Endothelial cell (in vitro differentiated cells): ENCODE measurements around the gene ATP10B. TPM values are rescaled to one million over a fixed set of nuclear protein-coding genes. Genes with fewer than 3 reads are reported as not detected.

Experiments used
- DNase-seq: peaks from one replicate; pipeline ENCODE4 v3.0.0; 2021; ENCODE audit warnings: low spot score
- H3K27ac Mint-ChIP-seq: one replicate; pipeline ENCODE4 v1.8.0; 2021; ENCODE audit warnings: mixed read lengths, inconsistent platforms; ENCODE audit not compliant: unreplicated experiment
- H3K27me3 Mint-ChIP-seq: one replicate; pipeline ENCODE4 v1.8.0; 2021; ENCODE audit warnings: mild to moderate bottlenecking, moderate library complexity, mixed read lengths, inconsistent platforms; ENCODE audit not compliant: unreplicated experiment
- H3K36me3 Mint-ChIP-seq: one replicate; pipeline ENCODE4 v1.8.0; 2021; ENCODE audit warnings: mild to moderate bottlenecking, low read depth, mixed read lengths, inconsistent platforms; ENCODE audit not compliant: unreplicated experiment
- H3K4me1 Mint-ChIP-seq: one replicate; pipeline ENCODE4 v1.8.0; 2021; ENCODE audit warnings: mild to moderate bottlenecking, mixed read lengths, inconsistent platforms; ENCODE audit not compliant: unreplicated experiment
- H3K4me3 Mint-ChIP-seq: one replicate; pipeline ENCODE4 v1.8.0; 2021; ENCODE audit warnings: mild to moderate bottlenecking, mixed read lengths, inconsistent platforms; ENCODE audit not compliant: unreplicated experiment
- H3K9me3 Mint-ChIP-seq: one replicate; pipeline ENCODE4 v1.8.0; 2021; ENCODE audit warnings: mixed read lengths, inconsistent platforms; ENCODE audit not compliant: unreplicated experiment
- total RNA-seq: library from RNA; stranded (reverse); fragmentation: NEBNext Ultra II Directional; extraction: Animal tissue kit (Norgen Biotek cat#: 25700); gene quantifications from one replicate; pipeline ENCODE4 v1.2.1, GENCODE V29; 2021; ENCODE audit not compliant: unreplicated experiment
- TF ChIP-seq, protein P1 (sequence below): fragments of 200-600 bp; sonication (generic); IDR thresholded peaks from one replicate; pipeline ENCODE4 v1.5.0; 2021; ENCODE audit warnings: antibody characterized with exemption; ENCODE audit not compliant: unreplicated experiment

Gene ATP10B
- total RNA-seq, 1 donor from 2014 or later = not detected

DNA sequence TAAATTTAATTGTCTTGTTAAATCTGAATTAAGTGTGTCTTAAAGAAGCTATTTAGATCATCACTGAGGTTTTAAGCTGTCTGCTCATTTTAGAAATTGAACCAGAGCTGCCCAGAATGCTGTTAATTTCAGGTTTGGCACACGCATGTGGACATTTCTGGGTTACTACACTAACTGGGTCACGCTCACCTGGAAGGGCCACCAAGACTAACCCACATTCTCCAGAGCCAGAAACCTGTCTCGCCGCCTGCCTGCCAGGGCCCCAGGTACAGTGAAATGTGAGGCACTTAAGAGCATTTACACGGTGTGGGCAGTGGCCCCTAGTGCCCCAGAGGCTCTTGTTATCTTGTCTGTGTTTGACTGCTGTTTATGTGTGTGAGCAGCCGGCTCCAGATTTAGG is 46.6 kb downstream of the ATP10B start:
- Mint-ChIP-seq H3K27ac (no peak overlapping the region), H3K4me1 (no peaks in the 10 kb centered on the region), H3K27me3 (no peaks in the 10 kb centered on the region), H3K4me3 (no peak overlapping the region), H3K9me3 (no peaks in the 10 kb centered on the region), H3K36me3 (no peaks in the 10 kb centered on the region)
- no peak for DNase-seq
- TF ChIP-seq, protein P1, sequence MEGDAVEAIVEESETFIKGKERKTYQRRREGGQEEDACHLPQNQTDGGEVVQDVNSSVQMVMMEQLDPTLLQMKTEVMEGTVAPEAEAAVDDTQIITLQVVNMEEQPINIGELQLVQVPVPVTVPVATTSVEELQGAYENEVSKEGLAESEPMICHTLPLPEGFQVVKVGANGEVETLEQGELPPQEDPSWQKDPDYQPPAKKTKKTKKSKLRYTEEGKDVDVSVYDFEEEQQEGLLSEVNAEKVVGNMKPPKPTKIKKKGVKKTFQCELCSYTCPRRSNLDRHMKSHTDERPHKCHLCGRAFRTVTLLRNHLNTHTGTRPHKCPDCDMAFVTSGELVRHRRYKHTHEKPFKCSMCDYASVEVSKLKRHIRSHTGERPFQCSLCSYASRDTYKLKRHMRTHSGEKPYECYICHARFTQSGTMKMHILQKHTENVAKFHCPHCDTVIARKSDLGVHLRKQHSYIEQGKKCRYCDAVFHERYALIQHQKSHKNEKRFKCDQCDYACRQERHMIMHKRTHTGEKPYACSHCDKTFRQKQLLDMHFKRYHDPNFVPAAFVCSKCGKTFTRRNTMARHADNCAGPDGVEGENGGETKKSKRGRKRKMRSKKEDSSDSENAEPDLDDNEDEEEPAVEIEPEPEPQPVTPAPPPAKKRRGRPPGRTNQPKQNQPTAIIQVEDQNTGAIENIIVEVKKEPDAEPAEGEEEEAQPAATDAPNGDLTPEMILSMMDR = no peak

DNA sequence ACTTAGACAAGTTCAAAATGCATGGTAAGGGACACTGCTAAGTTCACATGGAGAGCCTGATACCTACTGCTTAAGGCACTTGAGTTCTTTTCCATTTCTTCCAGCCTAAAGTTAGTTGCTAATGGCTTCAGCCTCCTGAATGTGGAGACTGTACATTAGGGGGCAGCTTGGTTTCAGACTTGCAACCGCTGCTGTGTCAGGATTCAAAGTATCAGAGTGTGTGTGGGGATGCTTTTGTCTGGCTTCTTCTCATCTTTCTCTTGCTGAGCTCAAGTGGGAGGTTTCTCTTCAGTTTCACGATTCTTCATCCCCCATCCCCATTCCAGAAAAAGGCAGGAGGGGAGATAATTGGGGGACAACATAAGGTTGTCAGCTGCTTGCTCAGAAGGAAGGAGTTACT is 49.4 kb downstream of the ATP10B start:
- H3K27me3 Mint-ChIP-seq = no peaks in the 10 kb centered on the region
- TF ChIP-seq, protein P1 = no peak
- no peak overlapping the region for H3K27ac Mint-ChIP-seq
- no peaks in the 10 kb centered on the region for H3K36me3 Mint-ChIP-seq
- no peaks in the 10 kb centered on the region for H3K4me1 Mint-ChIP-seq
- H3K9me3 Mint-ChIP-seq = no peaks in the 10 kb centered on the region
- no peak for DNase-seq
- H3K4me3 Mint-ChIP-seq = no peak overlapping the region

DNA sequence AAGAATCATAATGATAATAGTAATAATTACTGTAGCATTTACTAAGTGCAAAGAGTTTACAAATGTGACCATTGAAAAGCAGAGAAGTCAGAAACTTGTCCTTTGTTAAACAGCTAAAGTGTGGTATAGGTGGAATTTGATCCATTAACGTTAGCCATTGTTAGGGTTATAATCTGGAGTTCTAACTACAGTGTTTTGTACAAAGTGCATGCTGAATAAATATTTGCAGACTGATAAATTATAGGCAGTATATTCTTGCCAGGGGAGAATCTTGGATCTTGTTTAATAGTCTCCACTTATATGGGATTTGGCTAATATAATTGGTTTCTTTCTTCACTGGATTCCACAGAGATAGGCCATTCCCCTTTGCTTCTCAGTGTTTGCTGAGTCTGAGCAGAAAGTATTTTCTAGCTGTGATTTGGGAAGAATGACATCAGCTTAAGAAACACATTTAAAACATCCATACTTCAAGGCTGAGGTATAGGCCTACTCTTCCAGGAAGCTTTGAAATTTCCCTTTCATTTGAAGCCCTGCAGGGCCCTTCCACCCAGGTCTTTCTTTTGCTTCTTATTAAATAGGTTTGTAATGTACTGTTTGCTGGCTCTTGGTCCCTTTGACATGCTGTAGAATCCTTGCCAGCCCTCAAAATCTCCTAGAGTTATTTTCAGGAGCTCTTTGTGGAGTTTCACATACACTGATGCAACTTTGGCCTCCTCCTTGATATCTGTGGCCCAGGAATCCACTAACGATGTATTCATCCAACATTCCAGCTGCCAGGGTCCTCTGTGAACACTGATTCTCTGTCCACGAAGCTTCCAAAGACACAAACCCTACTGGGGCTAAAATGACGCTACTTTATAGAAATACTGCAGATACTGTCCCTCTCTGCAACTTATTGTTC is 51.4 kb downstream of the ATP10B start:
- Mint-ChIP-seq H3K36me3 (no peaks in the 10 kb centered on the region), H3K4me1 (no peaks in the 10 kb centered on the region), H3K27ac (no peak overlapping the region), H3K27me3 (no peaks in the 10 kb centered on the region), H3K9me3 (no peaks in the 10 kb centered on the region), H3K4me3 (no peak overlapping the region)
- TF ChIP-seq, protein P1 = no peak
- DNase-seq = no peak

DNA sequence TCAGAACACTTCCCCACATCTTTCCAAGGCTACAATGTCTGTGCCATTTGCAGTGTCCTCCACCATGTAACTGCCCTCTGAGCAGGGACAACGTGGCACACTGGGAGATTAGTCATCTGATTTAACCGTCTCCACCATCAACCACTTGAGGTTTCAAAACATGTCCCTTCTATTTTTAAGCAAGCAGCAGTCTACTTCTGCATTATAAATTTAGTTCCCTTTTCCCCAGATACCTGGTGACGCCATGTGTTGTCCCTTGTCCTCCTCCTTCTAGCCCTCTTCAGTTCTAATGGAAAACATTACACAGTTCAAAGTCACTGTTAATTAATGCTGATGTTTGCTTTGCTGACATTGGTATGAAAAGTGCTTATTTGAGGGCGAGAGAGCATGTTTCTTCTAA is 52.8 kb downstream of the ATP10B start:
- Mint-ChIP-seq H3K9me3 (no peaks in the 10 kb centered on the region), H3K4me3 (no peak overlapping the region), H3K27ac (no peak overlapping the region), H3K27me3 (no peaks in the 10 kb centered on the region), H3K4me1 (no peaks in the 10 kb centered on the region), H3K36me3 (no peaks in the 10 kb centered on the region)
- no peak for DNase-seq
- TF ChIP-seq, protein P1 = no peak

DNA sequence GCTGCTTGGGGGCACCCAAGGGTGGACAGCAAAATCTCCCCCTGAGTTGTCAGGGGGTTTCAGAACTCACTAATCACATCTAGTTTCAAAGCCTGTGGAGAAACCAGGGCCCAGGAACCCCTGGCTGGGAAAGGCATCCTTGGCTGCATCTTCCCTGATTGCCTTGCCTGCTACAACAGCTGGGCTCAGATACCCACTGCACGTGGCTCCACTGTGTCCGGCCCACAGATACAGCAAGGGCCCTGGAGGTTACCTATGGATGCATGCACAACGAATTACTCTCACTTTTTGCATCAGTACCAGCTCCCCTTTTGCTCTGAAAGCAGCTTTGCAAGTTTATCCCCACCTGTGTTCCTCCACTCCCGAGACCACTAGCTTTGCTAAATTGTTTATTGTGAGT is 55.0 kb downstream of the ATP10B start:
- no peak overlapping the region for H3K27ac Mint-ChIP-seq
- H3K4me3 Mint-ChIP-seq = no peak overlapping the region
- no peaks in the 10 kb centered on the region for H3K36me3 Mint-ChIP-seq
- H3K9me3 Mint-ChIP-seq = no peaks in the 10 kb centered on the region
- no peaks in the 10 kb centered on the region for H3K4me1 Mint-ChIP-seq
- DNase-seq = no peak
- TF ChIP-seq, protein P1 = no peak
- no peaks in the 10 kb centered on the region for H3K27me3 Mint-ChIP-seq
